ENCODE data around the gene ME1.
"Not testable (repeated sequence)": the region's sequence is repeated elsewhere in the genome, so short reads cannot be mapped to it uniquely, and the experiment has no call there.

ME1 gene

GRCh38 chr6:83215131-83216047 is 215.5 kb downstream of the ME1 start:
- H3K27ac Mint-ChIP-seq: no peak overlapping the region
- no peak overlapping the region for H3K4me3 Mint-ChIP-seq
- DNase-seq (ENCODE audit: low spot score in 2 of 2): peak; percentile 5 to 63

GRCh38 chr6:83202031-83202430 is 228.8 kb downstream of the ME1 start:
- no peaks in the 10 kb centered on the region for H3K36me3 Mint-ChIP-seq
- H3K4me1 Mint-ChIP-seq: peaks cover 6% of the 10 kb centered on the region
- ATAC-seq: no peak
- H3K9me3 Mint-ChIP-seq: no peaks in the 10 kb centered on the region
- H3K27ac Mint-ChIP-seq: no peak overlapping the region
- H3K4me3 Mint-ChIP-seq: no peak overlapping the region
- DNase-seq (ENCODE audit: low spot score in 2 of 2): no peak

More at GRCh38 chr6:83215131-83216047, 215.5 kb downstream of the ME1 start:
- Mint-ChIP-seq H3K36me3 (no peaks in the 10 kb centered on the region), H3K4me1 (no peaks in the 10 kb centered on the region), H3K9me3 (no peaks in the 10 kb centered on the region)
- ATAC-seq: peak; percentile 92

GRCh38 chr6:83199863-83200225 is 231.0 kb downstream of the ME1 start:
- Mint-ChIP-seq H3K4me3 (no peak overlapping the region), H3K9me3 (no peaks in the 10 kb centered on the region), H3K27ac (no peak overlapping the region), H3K4me1 (peaks cover 11% of the 10 kb centered on the region), H3K36me3 (no peaks in the 10 kb centered on the region)
- DNase-seq (ENCODE audit: low spot score in 2 of 2) (no peak), ATAC-seq (peak; percentile 24)

- peak overlapping the region; percentile 68 for H3K27ac Mint-ChIP-seq
- peaks cover 14% of the 10 kb centered on the region for H3K4me1 Mint-ChIP-seq
- H3K36me3 Mint-ChIP-seq: no peaks in the 10 kb centered on the region
- ATAC-seq (peak; percentile 79), DNase-seq (ENCODE audit: low spot score in 2 of 2) (no peak)
- no peaks in the 10 kb centered on the region for H3K9me3 Mint-ChIP-seq
- no peak overlapping the region for H3K4me3 Mint-ChIP-seq
Observed at GRCh38 chr6:83199173-83199862, 231.5 kb downstream of the ME1 start.

GRCh38 chr6:83198486-83199172 is 232.2 kb downstream of the ME1 start:
- peaks cover 20% of the 10 kb centered on the region for H3K4me1 Mint-ChIP-seq
- no peak overlapping the region for H3K27ac Mint-ChIP-seq
- H3K36me3 Mint-ChIP-seq: no peaks in the 10 kb centered on the region
- no peak overlapping the region for H3K4me3 Mint-ChIP-seq
- DNase-seq (ENCODE audit: low spot score in 2 of 2): no peak
- ATAC-seq: no peak
- no peaks in the 10 kb centered on the region for H3K9me3 Mint-ChIP-seq

GRCh38 chr6:83193747-83194566 is 236.9 kb downstream of the ME1 start:
- Mint-ChIP-seq H3K27ac (no peak overlapping the region), H3K4me3 (peak overlapping the region; percentile 96), H3K4me1 (peaks cover 21% of the 10 kb centered on the region), H3K36me3 (peaks cover 31% of the 10 kb centered on the region), H3K9me3 (no peaks in the 10 kb centered on the region)
- ATAC-seq: peak; percentile 17
- DNase-seq (ENCODE audit: low spot score in 2 of 2): peak; percentile 8 to 58

GRCh38 chr6:83192871-83193746 is 237.7 kb downstream of the ME1 start, which contains the start of the genes PGM3 and RWDD2A:
PGM3 (minus strand) TSS chr6:83193265; CDS start chr6:83191012, 2,253 bp downstream.
RWDD2A (plus strand) TSS chr6:83193357; CDS start chr6:83194452, 1,095 bp downstream.
- H3K4me3 Mint-ChIP-seq: peak within 1 kb of the TSS; percentile 96
- DNase-seq (ENCODE audit: low spot score in 2 of 2): peak; percentile 81 to 93
- H3K4me1 Mint-ChIP-seq: peaks cover 21% of the 10 kb centered on the region
- H3K27ac Mint-ChIP-seq: peak within 1 kb of the TSS; percentile 97
- peak; percentile 97 for ATAC-seq
- peaks cover 39% of the 10 kb centered on the region for H3K36me3 Mint-ChIP-seq
- no peaks in the 10 kb centered on the region for H3K9me3 Mint-ChIP-seq

GRCh38 chr6:83192456-83192855 is 238.4 kb downstream of the ME1 start:
- peak overlapping the region; percentile 96 for H3K4me3 Mint-ChIP-seq
- H3K9me3 Mint-ChIP-seq: no peaks in the 10 kb centered on the region
- DNase-seq (ENCODE audit: low spot score in 2 of 2) (no peak), ATAC-seq (peak; percentile 58)
- H3K27ac Mint-ChIP-seq: peak overlapping the region; percentile 97
- peaks cover 46% of the 10 kb centered on the region for H3K36me3 Mint-ChIP-seq
- peaks cover 21% of the 10 kb centered on the region for H3K4me1 Mint-ChIP-seq

- not testable (repeated sequence) for ATAC-seq; H3K9me3 Mint-ChIP-seq; DNase-seq (ENCODE audit: low spot score in 2 of 2)
- Mint-ChIP-seq H3K36me3 (peaks cover 51% of the 10 kb centered on the region), H3K27ac (peak overlapping the region; percentile 97), H3K4me3 (peak overlapping the region; percentile 96), H3K4me1 (peaks cover 21% of the 10 kb centered on the region)
Observed at GRCh38 chr6:83191974-83192373, 238.9 kb downstream of the ME1 start.

GRCh38 chr6:83190626-83191025 is 240.2 kb downstream of the ME1 start:
- H3K4me1 Mint-ChIP-seq: peaks cover 22% of the 10 kb centered on the region
- DNase-seq (ENCODE audit: low spot score in 2 of 2) (no peak), ATAC-seq (no peak)
- H3K36me3 Mint-ChIP-seq: peaks cover 64% of the 10 kb centered on the region
- H3K27ac Mint-ChIP-seq: no peak overlapping the region
- no peaks in the 10 kb centered on the region for H3K9me3 Mint-ChIP-seq
- no peak overlapping the region for H3K4me3 Mint-ChIP-seq

GRCh38 chr6:83188501-83188900 is 242.3 kb downstream of the ME1 start:
- DNase-seq (ENCODE audit: low spot score in 2 of 2) (no peak), ATAC-seq (no peak)
- peaks cover 12% of the 10 kb centered on the region for H3K4me1 Mint-ChIP-seq
- peaks cover 85% of the 10 kb centered on the region for H3K36me3 Mint-ChIP-seq
- no peak overlapping the region for H3K27ac Mint-ChIP-seq
- no peaks in the 10 kb centered on the region for H3K9me3 Mint-ChIP-seq
- no peak overlapping the region for H3K4me3 Mint-ChIP-seq

- DNase-seq (ENCODE audit: low spot score in 2 of 2) (no peak), ATAC-seq (no peak)
- H3K9me3 Mint-ChIP-seq: no peaks in the 10 kb centered on the region
Observed at GRCh38 chr6:83185096-83185495, 245.8 kb downstream of the ME1 start.

GRCh38 chr6:83183082-83183828 is 247.6 kb downstream of the ME1 start:
- no peak overlapping the region for H3K27ac Mint-ChIP-seq
- DNase-seq (ENCODE audit: low spot score in 2 of 2) (no peak), ATAC-seq (no peak)

More at GRCh38 chr6:83185096-83185495, 245.8 kb downstream of the ME1 start:
- H3K4me1 Mint-ChIP-seq: peaks cover 4% of the 10 kb centered on the region
- H3K27ac Mint-ChIP-seq: peak overlapping the region; percentile 6
- H3K4me3 Mint-ChIP-seq: no peak overlapping the region
- H3K36me3 Mint-ChIP-seq: peaks cover 99% of the 10 kb centered on the region

More at GRCh38 chr6:83183082-83183828, 247.6 kb downstream of the ME1 start:
- Mint-ChIP-seq H3K4me3 (no peak overlapping the region), H3K9me3 (no peaks in the 10 kb centered on the region), H3K4me1 (peaks cover 4% of the 10 kb centered on the region), H3K36me3 (peaks cover 100% of the 10 kb centered on the region)

All from stimulated activated effector memory CD8-positive, alpha-beta T cell treated with anti-CD3 and anti-CD28 coated beads, Interleukin-12 subunit alpha, Interleukin-12 subunit beta, amount 100 ng/mL, for 72 hours (primary cell).